ENCODE data around the gene HBS1L.

Gene HBS1L

GRCh38 chr6:134994431-134994830 lies 60.2 kb downstream of the HBS1L start:
- no peak for DNase-seq

DNA sequence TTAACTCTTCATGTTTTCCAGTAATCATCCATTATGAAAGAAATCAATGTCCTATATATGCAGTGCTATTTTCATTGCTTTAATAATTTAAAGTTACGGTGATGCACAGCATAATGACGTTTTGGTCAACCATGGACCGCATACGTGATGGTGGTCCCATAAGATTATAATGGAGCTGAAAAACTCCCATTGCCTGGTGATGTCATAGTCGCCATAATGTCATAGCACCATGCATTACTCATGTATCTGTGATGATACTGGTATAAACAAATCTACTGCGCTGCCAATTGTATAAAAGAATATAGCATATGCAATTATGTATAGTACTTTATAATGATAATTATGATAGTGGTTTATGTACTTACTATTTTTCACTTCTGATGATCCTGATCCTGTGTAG lies 62.5 kb downstream of the HBS1L start:
- no peak for DNase-seq

GRCh38 chr6:134990262-134990661 lies 64.4 kb downstream of the HBS1L start:
- DNase-seq = no peak

- DNase-seq = no peak
Measured at GRCh38 chr6:134984821-134985220, 69.8 kb downstream of the HBS1L start.

DNA sequence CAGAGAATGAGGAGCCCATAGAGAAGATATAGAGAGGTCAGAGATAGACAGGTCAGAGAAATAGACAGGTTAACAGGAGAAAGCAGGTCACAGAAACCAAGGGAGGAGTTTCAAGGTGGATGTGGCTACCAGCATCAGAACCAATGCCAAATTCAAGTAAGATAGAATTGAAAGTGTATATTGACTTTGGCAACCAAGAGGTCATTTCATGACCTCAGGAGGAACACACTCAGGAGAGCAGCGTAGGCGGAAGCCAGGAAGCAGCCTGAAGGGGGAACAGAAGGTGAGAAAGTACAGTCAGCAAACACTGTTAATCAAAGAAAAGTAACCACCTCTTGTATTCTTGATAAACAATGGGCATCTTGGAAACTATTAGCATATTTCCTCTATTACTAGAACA lies 70.8 kb downstream of the HBS1L start:
- DNase-seq = no peak

DNA sequence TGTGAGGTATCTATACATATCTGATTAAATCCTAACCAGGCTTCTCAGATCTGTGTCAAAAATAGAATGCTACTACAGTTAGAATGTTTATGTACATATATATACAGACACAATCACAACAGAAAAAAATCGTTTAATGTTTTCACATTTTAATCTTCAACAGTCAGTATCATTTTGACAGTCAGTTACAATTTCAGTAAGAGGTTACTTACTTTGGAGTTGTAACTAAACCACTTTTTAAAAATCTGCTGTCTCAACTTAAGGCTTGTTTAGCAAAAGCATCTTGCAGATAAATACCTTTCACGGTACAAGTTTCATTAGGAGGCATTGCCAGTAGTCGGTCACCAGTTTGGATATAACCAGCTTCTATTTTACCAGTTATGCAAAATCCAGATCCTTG lies 72.5 kb downstream of the HBS1L start:
- DNase-seq = no peak

- DNase-seq = no peak
Measured at GRCh38 chr6:134980846-134981245, 73.8 kb downstream of the HBS1L start.

GRCh38 chr6:134979142-134979541 lies 75.5 kb downstream of the HBS1L start:
- DNase-seq = no peak

DNA sequence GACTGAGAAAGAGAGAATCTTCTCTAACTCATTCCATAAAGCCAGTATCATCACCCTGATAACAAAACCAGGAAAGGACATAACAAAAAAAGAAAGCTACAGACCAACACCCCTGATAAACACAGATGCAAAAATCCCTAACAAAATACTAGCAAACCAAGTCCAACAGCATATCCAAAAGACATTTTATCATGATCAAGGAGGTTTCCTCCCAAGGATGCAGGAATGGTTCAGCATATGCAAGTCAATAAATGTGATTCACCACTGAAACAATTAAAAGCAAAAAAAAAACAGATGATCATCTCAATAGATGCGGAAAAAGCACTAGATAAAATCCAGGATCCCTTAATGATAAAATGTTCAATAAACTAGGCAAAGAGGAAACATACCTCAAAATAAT lies 80.3 kb downstream of the HBS1L start:
- DNase-seq = no peak

DNA sequence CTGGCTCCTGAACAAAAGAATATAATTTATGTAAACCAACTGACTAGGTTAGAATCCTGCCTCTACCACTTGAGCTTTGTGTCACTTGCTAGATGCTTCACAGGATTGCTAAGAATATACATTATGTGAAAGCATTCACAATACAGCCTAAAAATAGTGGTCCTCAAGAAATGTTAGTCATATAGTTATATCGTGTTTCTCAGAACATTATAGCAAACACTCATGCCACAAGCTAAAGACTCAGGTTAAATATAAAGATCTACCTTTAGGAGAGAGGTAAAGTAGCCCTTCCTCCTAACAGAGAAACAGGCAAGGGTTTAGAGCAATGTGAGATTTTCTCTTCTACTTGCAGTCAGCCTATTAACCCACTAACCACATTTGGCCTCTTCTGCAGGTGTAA lies 86.9 kb downstream of the HBS1L start:
- no peak for DNase-seq

DNA sequence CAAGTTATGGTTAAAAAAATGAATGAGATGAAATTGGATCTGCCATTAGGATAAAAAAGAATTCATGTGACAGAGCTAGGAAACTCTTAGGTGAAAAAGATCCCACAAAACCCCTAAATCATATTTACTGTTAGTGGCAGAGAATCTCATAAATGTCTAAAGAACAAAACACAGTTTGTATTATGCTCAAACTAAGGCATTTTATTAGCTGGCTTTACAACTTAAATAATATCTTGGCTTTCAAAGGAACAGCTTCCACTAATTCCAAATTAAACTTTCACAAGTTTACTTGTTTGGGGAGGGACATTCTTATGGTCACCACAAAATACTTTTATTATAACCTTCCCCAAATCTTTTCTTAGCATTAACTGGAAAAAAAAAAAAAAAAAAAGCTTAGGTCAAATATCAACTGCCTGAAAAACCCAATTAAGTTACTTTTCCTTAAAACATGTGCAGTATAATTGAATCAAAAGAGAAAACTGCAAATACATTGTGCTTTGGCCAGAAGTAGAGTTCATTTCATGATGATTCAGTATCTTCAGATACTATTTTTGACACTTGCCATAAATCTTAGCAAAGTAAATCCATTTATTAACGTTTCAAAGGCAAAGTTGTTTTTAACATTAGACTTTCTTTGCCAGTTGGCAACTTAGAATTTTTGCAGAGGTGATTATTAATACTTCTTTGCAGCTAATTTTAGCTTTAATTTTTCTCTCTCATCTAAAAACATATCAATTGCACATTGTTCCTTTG lies 90.0 kb downstream of the HBS1L start:
- DNase-seq = no peak

GRCh38 chr6:134962421-134962820 lies 92.2 kb downstream of the HBS1L start:
- no peak for DNase-seq

DNA sequence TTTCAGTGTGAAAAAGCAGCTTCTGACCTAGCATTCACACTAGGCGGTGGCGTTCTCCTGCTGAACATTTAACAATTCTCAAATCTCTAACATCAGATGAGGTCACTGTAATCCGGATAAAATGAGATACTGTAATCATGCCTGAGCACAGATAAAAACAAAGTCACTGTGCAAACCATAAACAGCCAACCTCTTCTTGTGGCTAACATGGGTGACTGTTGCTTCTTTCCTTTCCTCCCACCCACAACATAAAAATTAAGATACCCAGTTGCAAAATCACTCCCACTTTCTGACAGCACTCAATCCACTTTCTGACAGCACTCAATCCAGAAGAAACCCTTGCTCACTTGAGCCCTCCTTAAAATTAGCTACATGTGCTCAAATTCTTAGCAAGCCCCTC lies 93.3 kb downstream of the HBS1L start:
- no peak for DNase-seq

GRCh38 chr6:134959603-134960002 lies 95.0 kb downstream of the HBS1L start:
- DNase-seq = no peak

- no peak for DNase-seq
Measured at GRCh38 chr6:134956676-134957075, 97.9 kb downstream of the HBS1L start.

- no peak for DNase-seq
Measured at GRCh38 chr6:134956032-134956431, 98.6 kb downstream of the HBS1L start.

GRCh38 chr6:134954272-134955000 lies 100.2 kb downstream of the HBS1L start:
- DNase-seq = no peak

DNA sequence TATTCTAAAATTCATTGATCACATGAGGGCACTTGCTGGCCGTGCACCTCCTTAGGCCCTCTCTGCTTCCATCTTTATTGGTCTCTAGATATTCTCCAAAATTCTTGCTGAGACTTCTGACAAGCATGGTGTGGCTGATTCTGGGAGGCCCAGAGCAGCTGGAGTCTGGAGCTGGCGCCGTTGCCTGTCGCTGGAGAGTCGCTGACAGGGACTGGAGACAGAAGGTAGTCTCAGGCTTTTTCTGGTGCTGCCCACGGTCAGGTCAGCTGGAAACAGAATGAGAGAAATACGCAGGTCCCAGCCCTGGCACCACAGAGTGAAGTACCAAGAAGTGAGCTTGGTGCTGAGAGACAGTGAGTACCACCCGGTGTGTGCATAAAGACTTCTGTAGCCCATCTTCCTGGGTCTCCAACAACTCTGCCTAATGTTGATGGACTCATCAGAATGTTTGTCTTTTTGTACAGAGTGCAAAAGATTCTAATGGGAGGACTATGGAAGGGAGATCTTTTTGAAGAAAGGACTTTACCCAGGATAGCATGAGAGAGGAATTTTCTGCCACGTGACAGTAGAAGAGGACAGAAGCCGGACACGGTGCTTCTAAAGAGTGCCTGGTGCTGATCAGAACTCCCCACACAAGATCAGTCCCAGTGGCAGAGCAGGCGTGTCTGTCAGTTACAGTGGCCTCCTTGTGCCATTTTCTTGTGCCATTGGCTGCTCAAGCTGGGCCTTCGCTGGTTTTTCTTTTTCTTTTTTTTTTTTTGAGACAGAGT lies 102.9 kb downstream of the HBS1L start:
- DNase-seq = no peak

- no peak for DNase-seq
Measured at GRCh38 chr6:134950482-134950881, 104.1 kb downstream of the HBS1L start.

- no peak for DNase-seq
Measured at GRCh38 chr6:134949927-134950326, 104.7 kb downstream of the HBS1L start, which contains the start of gene ALDH8A1. Gene ALDH8A1 (minus strand): TSS chr6:134950101. CDS start chr6:134950053, 48 bp downstream.

DNA sequence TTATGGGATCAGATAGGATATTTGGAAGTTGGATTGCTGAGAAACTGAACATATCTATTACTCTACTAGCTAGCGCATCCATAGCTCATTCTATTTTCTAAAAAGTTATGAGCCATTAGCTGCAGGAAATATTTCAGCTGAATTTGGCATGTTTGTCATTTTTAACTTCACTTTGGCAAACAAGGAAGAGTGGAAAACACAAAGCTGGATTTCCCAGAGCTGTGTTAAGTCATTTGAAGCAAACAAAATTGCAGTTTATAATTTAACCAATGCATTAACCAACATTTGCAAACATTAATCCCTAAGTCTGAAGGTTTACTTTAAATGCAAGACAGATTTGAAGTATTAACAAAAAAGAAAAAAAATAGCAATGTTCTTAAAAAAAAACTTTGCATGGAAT lies 105.9 kb downstream of the HBS1L start:
- DNase-seq = no peak

DNA sequence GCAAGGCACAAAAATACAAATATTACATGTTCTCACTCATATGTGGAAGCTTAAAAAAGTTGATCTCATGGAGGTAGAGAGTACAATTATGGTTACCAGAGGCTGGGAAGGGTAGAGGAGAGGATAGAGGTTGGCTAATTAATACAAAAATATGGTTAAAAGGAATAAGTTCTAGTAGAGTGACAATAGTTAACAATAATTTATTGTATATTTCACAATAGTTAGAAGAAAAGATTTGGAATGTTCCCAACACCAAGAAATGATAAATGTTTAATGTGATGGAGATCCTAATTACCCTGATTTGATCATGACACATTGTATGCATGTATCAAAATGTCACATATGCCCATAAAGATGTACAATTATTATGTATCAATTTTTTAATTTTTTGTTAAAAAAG lies 106.5 kb downstream of the HBS1L start:
- DNase-seq = no peak

GRCh38 chr6:134945045-134945444 lies 109.6 kb downstream of the HBS1L start:
- DNase-seq = no peak
